Measurements from ENCODE around the gene SEMA3G.

DNA sequence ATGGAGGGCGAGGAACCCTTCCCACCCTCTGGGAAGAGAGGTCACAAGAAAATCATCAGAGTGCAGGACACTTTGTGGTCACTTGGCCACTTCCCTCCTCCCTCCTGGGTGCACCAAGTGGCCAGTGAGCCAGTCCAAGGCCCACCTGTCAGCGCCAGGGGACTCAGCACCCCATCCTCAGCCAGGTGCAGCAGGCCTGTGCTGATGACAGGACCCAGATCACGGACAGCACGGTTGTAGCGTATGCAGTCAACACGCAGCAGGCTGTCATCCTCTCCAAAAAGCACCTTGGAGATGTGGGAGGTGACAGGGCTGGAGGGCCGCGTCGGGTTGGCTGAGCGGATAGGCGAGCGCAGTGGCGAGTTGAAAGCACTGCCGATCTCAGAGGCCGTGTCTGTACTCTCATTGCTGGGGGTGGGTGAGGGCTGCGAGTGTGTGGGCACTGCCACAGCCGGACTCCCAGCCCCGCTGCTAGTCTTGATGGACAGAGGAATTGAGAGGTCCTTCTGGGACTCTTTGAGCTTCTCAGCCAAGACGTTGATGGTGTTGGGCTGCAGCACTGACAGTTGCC lies 41.5 kb downstream of the SEMA3G start:
- TF ChIP-seq, protein P1, sequence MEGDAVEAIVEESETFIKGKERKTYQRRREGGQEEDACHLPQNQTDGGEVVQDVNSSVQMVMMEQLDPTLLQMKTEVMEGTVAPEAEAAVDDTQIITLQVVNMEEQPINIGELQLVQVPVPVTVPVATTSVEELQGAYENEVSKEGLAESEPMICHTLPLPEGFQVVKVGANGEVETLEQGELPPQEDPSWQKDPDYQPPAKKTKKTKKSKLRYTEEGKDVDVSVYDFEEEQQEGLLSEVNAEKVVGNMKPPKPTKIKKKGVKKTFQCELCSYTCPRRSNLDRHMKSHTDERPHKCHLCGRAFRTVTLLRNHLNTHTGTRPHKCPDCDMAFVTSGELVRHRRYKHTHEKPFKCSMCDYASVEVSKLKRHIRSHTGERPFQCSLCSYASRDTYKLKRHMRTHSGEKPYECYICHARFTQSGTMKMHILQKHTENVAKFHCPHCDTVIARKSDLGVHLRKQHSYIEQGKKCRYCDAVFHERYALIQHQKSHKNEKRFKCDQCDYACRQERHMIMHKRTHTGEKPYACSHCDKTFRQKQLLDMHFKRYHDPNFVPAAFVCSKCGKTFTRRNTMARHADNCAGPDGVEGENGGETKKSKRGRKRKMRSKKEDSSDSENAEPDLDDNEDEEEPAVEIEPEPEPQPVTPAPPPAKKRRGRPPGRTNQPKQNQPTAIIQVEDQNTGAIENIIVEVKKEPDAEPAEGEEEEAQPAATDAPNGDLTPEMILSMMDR (IDR thresholded peaks at IDR 0.05) = no peak
- no peak for TF ChIP-seq EP300 (IDR thresholded peaks at IDR 0.05)

Measured in stomach (tissue), 4 donors.